Activated gamma-delta T cell treated with anti-CD3 and anti-CD28 coated beads, Interleukin-2, amount 50 U/mL, for 16 hours (primary cell): Measurements from ENCODE around the gene AKAP5.

Experiments used
- DNase-seq: peaks from one replicate; pipeline ENCODE4 v3.0.0-alpha.2; 2020; ENCODE audit warnings: low read depth

AKAP5 gene

GRCh38 chr14:64459405-64460136 is 5.7 kb upstream of the AKAP5 start:
- no peak for DNase-seq

- DNase-seq = no peak
Measured at GRCh38 chr14:64461221-64461620, 4.1 kb upstream of the AKAP5 start.

DNA sequence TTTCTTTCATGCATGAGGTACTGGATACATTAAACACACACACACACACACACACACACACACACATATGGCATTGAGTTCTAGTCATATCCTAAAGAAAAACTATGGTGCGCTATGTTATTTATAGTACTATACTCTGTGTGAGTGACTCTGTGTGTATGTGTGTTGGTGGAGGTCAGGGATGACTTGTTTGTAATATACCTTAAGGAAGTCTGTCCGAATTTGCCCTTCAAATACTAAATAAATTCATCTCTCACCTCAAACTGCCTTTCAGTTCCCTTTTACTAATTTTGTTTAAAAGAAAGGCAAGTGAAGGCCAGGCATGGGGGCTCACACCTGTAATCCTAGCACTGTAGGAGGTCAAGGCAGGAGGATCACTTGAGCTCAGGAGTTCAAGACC is 2.1 kb upstream of the AKAP5 start:
- DNase-seq = no peak

GRCh38 chr14:64463873-64464272 is 1.4 kb upstream of the AKAP5 start:
- no peak for DNase-seq

DNA sequence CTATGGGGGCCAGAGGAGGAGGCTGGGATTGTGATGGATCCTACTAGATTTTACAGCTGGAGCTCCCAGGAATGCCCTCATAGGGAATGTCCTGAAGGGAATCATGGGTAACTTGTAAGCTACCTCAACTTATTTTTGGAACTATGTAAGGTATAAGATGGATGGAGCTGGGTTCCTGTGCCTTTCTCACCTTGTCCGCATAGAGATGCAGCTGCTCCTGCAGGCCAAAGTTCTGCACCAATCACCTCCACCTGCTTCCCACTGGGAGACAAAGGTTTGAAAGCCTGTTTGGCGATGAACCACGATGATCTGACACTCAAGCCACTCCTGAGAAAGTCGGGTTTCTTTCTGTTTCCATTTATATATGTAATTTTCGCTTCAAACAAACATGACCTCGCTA is 648 bp upstream of the AKAP5 start:
- DNase-seq = no peak

GRCh38 chr14:64465831-64466554 is 694 bp downstream of the AKAP5 start:
- no peak for DNase-seq

- no peak for DNase-seq
Measured at GRCh38 chr14:64467101-64467500, 1.8 kb downstream of the AKAP5 start.

- DNase-seq = no peak
Measured at GRCh38 chr14:64467566-64467965, 2.3 kb downstream of the AKAP5 start.

- no peak for DNase-seq
Measured at GRCh38 chr14:64468451-64468850, 3.2 kb downstream of the AKAP5 start.

- DNase-seq = no peak
Measured at GRCh38 chr14:64474041-64474440, 8.7 kb downstream of the AKAP5 start.

DNA sequence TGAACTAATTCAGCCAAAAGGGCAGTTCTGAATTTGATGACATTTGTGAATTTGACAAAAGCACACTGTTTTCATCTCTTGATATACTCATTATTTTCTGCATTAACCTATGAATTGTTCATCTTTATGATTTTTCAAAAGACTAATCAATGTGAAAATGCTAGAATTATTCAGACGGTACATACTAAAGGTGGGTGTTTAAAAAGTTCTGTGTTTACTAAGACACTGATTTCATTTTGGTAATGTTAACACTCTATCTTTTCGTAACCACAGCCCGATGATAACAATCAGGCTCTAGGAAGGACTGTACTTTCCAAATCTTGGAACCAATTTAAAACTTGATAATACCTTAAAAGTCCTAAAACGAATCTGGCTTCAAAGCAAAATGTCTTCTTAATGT is 9.4 kb downstream of the AKAP5 start:
- DNase-seq = no peak

DNA sequence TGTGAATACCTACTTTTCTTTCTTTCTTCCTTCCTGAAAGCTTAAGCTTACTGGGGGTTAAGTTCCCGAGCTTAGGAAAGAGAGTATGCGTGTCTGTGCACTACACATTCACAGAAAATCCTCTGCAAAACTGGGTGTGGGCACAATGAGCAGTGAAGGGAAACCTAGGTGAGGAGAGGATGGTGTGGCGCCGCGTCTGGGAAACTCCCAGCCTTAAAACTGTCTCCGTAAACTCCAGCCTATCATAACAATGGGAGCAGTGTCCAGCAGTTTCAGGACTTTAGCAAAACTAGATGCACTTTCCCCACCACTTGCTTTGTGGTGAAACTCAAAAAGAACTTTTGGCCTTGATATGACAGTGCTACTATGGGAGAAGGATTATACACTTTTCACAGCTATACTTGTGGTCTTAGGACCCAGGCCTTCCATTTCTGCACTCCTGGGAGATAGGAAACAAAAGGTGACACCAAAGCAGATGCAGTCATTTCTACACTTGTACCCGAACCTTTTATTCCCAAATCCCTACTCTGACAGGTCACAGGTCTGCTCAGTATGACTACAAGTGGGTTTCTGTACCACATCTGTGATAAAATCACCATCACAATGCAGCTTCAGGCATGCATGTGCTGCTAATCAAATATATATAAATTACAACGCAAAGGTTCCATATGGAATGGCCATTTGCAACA is 10.4 kb downstream of the AKAP5 start:
- no peak for DNase-seq

DNA sequence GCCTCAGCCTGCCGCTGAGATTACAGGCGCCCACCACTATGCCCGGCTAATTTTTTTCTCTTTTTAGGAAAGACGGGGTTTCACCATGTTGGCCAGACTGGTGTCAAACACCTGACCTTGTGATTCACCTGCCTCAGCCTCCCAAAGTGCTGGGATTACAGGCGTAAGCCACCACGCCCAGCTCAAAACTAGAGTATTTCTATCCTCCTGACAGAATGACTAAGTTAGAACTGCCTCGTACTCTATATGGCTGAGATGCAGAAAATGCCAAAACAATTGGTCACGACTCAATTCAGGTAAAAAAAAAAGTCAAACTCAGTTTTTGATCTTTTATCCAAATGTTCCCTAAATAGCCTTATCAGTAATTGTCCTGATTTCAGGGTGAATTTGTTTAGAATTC is 11.1 kb downstream of the AKAP5 start:
- DNase-seq = no peak

DNA sequence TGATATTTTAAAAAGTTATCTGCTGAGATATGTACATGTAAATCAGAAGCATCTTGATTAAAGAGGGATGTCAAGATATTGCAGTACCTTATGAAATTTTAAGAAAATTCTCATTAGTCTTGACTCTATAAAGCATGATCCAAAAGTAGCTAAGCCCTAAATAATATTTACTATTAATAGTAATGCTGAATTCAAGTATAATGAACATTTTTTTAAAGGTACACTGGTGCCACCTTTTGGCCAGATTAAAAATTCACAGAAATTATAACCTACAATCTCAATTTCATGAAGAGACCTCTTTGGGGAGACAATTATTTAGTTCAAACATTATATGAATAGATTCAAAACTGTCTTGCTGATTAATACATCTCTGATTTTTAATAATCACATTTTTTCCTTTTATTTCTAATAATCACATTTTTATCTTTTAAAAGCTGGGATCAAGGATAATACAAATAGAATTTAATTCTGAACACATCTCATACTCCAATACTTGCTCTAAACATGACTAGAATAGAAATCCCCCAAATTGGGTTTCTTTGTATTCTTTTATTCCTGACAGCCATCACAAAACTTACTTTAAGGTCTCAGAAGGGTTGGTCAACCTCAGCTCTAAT is 13.4 kb downstream of the AKAP5 start:
- DNase-seq = no peak

DNA sequence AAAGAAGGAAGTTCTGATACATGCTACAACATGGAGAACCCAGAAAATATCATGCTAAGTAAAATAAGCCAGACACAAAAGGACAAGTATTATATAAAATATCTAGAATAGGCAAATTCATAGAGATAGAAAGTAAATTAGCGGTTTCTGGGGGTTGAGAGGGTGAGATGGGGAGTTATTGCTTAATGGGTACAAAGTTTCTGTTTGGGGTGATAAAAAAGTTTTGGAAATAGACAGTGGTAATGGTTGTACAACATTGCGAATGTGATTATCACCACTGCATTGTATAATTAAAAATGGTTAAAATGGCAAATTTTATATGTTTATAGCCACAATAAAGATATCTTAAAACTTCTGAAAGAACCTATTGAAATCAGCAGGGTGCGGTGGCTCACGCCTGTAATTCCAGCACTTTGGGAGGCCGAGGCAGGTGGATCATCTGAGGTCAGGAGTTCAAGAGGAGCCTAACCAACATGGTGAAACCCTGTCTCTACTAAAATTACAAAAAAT is 23.3 kb downstream of the AKAP5 start:
- no peak for DNase-seq

GRCh38 chr14:64491637-64492036 is 26.3 kb downstream of the AKAP5 start:
- no peak for DNase-seq

DNA sequence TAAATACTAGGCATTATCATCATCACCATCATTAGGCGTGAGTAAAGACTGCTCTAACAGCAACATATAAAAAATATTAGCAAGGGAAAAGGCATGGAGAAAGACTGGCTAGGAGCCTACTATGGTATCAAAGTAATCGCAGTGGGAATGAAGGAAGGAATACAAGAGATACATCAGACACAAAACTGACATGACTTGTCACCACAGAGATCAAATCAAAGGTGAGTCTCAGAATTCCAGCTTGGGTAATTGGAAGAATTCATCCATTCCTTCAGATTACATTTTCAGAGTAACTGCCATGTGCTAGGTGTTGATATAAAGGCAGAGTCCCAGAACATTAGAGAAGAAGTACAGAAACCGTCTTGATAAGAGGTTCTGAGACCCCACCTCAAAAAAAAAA is 28.2 kb downstream of the AKAP5 start:
- DNase-seq = no peak

DNA sequence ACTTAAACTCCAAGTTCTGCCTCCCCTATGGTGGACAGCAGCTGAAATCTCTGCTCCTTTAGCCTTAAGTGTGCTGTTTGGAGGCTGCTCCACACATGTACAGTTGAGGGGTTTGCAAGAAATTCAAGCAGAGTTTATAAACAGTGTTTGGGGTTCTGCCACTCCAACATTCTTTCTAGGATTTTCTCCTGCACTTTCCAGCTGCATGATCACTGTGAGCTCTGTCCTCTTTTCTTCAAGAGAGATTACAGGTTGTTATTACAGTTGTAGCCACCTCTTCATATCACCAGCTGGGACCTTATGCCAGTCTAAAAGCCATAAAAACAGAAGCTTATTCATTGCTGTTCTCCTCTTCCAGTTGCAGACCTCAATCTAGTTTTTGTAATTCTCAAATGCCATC is 30.0 kb downstream of the AKAP5 start:
- DNase-seq = no peak

DNA sequence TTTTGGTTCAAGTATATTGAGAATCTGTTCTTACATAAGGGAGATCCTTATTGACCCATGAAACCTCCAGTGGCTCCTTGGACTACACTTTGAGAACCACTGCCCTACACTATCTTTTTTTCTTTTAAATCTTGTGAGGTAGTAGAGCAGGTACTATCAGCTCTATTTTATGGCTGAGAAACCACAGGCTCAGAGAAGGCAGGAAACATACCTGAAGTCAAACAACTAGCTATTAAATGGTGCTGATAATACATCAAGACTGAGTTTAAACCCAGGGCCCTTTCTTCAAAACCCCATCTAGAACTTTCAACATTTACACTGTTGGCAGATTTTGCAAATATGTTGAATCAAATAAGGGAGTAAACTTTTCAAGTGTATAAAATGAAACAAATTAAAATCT is 31.5 kb downstream of the AKAP5 start:
- DNase-seq = no peak

- DNase-seq = no peak
Measured at GRCh38 chr14:64500088-64500487, 34.8 kb downstream of the AKAP5 start.

GRCh38 chr14:64501411-64502171 is 36.3 kb downstream of the AKAP5 start:
- DNase-seq = no peak

DNA sequence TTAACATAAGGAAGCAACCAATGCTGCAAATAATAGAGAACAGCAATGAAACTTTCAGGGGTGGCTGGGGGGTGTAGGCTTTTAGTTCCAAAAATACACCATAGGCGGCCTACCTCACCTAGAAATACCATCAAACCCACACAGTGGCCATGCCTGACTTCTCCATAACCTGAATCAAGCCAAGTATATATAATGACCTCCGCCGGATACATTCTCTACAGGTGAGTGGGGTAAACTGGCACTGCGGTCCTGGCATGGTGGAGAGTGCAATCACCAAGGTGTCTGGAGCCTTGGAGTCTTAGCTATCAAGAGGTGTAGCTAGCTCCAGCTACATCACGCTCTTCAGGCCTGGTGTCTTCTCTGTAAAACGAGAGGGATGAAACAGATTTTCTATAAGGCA is 37.2 kb downstream of the AKAP5 start:
- DNase-seq = no peak
